Inferior parietal cortex (tissue), 1 donor: ENCODE data around the gene COL4A3.
A peak's percentile ranks its signal among the peaks of the same experiment; 100 is the strongest.
"Not testable (repeated sequence)": the region's sequence is repeated elsewhere in the genome, so short reads cannot be mapped to it uniquely, and the experiment has no call there.

Experiments used
- DNase-seq: peaks from one replicate; pipeline ENCODE4 v3.0.0-alpha.2; 2016; ENCODE audit errors: extremely low spot score

Gene COL4A3

GRCh38 chr2:227206406-227206805 lies 42.0 kb downstream of the COL4A3 start:
- DNase-seq, result no peak

GRCh38 chr2:227207573-227207972 lies 43.1 kb downstream of the COL4A3 start:
- no peak for DNase-seq

DNA sequence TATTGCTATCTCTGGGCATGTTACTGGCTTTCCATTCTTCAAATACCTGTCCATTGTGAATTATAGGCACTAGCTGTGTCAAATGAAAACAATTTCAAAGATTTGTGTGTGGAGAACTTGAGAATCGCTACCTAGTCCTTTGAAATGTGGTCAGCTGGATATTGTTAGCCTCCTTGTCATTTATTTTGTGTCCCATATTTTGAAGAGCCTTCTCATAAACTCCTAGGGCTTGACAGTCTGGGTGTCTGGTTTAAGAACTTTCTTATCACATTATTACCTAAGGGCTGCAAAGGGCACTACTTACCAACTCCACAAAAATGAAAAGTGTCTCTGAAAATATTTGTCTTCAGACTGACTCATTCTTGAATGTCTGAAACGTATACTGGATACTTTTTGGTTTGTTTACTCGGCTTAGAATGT lies 50.2 kb downstream of the COL4A3 start:
- no peak for DNase-seq

DNA sequence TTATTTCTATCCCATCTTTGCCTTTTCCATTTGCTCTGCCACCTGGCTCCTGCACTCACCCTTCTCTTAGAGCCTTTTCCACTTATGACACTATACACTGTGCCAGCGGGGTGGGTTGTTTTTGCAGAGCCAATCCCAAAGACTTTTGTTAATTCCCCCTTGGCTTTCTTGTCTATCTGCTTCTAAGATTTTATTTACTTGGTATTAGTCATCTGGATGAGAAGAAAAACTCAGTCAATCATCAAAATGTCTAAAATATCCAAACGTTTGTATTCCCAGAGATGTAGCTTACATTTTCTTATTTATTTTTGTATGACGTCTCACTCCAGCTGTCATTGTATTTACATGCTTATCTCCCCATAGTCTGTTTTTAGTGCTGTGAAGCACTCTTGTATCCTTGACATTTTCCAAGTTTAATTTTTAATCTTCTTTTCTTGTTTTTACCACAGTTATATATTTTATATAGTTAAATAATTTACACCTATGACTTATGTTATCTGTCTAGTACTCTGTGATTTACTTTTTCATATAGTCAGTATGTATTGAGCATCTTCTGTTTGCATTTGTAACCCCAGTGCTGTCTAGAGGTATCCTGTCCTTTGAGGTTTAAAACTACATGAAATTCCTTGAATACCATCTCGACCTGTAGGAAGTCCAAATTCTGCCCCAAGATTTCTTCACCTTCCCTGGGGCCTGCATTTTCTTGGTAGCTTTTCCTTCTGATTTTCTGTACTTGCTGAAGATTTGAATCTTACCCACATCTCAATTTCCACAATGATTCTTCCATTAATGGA lies 55.1 kb downstream of the COL4A3 start:
- no peak for DNase-seq

- no peak for DNase-seq
These were observed 56.7 kb downstream of the COL4A3 start for GRCh38 chr2:227221120-227221519.

DNA sequence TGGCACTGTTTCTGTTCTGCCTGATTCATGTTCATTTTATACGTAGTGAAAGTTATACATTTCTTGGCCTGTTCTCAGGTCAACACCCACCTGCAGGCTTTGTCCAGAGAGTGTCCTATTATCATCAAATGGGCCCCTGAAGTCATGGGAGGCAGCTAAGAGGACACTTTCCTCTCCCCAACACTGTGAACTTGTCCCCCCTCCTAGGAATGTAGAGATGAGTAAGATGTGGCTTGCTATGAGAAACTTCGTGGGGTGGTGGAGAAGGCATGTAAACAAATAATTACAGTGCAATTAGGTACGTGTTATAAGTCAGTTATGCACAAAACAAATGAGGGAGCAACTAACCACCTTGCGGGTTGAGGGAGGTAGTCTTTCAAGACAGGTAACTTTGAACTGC lies 57.9 kb downstream of the COL4A3 start:
- DNase-seq, result no peak

DNA sequence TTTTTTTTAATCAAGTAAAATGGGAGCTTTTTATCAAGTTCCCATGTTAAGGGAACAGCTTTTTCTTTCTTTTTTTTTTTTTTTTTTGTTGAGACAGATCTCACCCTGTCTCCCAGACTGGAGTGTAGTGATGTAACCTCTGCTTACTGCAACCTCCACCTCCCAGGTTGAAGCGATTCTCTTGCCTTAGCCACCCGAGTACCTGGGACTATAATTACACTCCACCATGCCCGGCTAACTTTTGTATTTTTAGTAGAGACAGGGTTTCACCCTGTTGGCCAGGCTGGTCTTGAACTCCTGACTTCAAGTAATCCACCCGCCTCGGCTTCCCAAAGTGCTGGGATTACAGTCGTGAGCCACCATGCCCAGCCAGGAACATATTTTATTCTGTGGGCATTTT lies 61.2 kb downstream of the COL4A3 start:
- DNase-seq, result not testable (repeated sequence)

GRCh38 chr2:227228061-227228667 lies 63.7 kb downstream of the COL4A3 start:
- DNase-seq, result peak; percentile 11

DNA sequence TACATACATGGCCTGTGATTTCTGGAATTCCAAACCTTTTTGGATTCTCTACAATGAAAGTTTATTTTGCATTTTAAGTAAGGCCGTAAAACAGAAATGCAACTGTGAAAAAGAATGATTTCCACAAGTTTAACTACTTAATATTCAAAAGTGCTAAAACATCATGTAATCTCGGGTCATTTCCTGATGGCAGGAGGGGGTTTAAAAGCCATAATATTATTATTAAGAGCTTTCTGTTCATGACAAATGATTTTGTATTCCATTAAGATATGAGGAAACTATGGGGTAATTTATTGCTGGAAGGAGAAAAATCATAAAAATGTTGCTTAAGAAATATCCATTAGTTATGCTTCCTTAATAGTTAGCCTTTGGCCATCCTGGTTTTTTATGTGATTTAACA lies 65.7 kb downstream of the COL4A3 start:
- DNase-seq, result no peak

DNA sequence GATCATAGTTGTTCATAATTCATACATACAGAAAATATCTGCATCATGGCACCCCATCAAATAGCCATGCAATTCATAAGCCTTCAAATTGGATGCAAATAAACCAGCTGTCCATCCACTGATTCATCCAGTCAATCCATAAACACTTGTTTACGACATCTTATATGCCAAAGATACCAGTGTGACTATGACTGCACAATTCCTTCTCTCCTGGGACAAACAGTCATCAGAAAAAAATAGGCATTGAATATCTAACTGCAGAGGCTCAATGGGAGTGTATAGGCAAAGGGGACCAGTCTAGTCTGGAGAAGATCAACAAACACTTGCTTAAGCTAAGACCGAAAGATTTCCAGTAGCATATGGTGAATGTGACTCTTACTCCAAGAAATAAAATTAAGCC lies 70.0 kb downstream of the COL4A3 start:
- DNase-seq, result no peak

GRCh38 chr2:227237786-227238185 lies 73.4 kb downstream of the COL4A3 start:
- DNase-seq, result no peak

DNA sequence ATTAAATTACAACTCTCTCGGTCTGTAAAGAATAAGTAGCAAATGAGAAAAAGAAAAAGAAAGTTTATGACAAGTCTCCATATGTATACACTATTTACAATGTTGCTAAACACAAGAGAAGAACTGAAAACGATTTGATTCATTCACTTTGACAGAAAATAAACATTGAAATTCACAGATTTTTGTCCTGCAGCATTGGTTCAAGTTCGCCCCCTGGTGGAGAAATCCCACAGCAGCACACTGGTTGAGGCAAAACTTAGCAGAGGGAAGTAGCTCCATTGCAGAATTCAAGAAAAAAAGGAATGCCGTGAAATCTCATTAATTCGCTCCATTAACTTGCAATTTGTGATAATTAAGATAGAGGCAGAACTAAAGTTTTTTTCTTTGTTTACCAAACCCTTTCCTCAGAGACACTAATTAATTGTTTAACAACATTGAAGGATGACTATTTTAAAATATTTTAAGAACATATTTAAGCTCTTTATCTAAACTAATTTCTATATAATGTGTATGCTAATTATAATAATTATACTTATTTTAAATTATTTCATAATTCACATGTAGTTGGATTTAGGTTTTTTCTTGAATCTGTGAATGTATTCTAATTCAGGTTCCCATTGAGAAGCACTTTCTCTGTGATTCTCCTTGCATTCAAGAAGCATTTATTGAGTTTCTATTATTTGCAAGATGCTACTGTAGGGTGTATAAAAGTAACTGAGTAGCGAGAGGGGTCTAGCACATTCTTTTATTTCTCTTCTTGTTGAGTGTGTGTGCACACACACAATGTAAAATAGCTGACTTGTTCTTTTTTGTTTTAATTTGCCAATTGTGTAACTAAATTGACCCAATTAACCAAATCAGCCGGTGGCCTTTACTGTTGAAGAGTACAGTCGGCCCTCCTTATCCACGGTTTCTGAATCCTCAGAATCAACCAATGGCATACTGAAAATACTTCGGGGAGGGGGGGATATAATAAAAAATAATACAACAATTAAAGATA lies 74.1 kb downstream of the COL4A3 start:
- DNase-seq, result peak; percentile 87

DNA sequence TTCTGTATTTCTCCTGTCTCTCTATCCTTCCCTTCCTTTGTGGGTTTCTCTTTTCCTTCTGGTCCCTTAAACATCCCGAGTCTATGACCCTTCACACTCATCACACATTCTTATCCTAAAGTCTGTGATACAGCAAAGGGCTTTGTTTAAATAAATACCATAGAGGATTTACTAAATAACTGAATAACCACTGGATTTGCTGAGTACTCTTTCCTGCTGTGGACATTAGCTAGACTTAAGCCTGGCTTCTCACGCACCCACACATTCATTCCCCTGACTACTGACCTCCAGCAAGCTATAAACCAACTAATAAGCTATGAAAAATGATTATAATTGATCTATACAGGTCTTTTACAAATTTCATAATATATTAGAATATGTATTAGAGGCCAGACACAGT lies 76.6 kb downstream of the COL4A3 start:
- no peak for DNase-seq

DNA sequence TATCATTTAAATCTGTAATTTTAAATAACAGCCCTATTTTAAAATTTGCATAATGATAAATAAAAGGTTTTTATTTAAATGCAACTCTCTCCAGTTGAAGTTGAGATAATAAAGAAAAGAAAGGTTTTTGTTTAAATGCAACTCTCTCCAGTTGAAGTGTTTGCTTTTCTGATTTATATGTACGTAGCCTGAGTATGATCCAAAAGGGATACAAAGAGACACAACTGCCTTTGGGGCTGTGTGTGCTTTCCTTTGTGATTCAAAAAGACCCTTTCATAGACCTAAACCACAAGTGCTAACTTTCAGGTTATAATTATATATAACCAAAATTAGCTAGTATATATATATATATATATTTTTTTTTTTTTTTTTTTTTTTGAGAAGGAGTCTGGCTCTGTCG lies 84.5 kb downstream of the COL4A3 start:
- no peak for DNase-seq

DNA sequence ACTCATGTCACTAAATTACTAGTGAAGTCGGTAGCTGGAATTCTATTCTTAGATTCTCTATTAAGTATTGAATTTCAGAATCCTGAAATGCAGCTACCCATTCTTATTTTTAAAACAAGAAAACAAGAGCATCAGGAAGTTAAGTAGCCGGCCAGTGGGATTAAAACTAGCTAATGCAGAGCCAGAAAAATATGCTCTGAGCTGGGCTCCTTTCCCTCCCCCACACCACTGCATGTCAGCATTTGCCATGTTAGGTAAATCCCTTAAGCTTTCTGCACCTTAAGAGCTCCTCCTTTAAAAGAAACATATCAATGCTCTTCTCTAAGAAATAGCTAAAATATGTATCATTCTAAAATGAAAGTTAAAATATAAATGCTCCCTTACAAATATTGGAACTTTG lies 88.4 kb downstream of the COL4A3 start:
- no peak for DNase-seq

DNA sequence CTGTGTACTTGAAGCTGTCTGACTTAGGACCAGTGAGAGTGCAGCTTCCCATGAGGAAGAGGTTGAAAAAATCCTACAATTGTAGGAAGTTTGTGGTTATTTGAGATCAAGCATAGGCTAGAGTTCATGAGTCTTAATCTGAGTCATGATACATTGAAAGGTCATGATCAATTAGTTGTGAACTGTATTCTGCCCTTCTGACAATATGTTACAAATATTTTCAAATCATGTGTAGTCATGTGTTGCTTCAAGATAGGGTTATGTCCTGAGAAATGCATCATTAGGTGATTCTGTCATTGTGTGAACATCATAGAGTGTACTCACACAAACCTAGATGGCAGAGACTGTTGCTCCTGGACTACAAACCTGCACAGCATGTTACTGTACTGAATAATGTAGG lies 92.2 kb downstream of the COL4A3 start:
- DNase-seq, result no peak

DNA sequence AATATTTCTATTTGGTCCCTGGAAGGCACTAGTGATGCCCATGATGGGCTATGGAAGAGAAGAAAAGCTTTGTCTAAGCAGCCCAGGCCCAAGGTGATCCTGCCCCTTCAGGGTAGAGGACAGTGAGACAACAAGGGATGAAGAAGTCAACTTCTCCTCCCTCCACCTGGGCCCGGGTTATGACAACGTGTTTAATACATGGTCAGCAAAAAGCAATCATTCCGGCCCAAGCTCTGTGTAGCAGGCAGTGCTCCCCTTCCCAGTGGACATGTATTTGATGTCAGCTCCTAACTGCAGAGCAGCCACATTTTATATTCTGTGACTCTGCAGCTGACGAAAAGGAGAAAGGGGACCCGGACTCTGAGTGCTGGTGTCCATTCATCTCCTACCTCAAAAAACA lies 93.4 kb downstream of the COL4A3 start:
- DNase-seq, result no peak

DNA sequence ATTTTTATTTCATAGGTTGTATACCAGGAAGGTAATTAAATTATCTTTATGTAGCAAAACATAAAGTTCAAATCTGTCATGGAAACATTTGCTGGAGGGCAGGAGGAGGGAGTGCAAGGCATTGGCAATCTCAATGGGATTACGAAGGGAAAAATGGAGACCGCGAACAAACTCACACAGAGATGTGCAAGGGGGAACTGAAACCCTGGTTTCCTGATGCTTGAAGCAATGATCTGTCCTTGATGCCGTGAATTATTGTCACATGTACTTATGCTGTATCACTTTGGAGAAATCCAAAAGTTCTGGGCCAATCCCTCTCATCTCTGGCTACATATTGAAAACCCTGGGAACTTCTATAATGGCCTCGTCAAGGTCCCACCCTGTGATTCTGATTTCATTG lies 95.6 kb downstream of the COL4A3 start:
- DNase-seq, result no peak

- DNase-seq, result no peak
These were observed 103.1 kb downstream of the COL4A3 start for GRCh38 chr2:227267410-227268115.

GRCh38 chr2:227280895-227281294 lies 116.5 kb downstream of the COL4A3 start:
- no peak for DNase-seq

- DNase-seq, result no peak
These were observed 121.4 kb downstream of the COL4A3 start for GRCh38 chr2:227285741-227286236.

- no peak for DNase-seq
These were observed 123.3 kb downstream of the COL4A3 start for GRCh38 chr2:227287771-227288170.
